ENCODE data around the gene SNX21.
A peak's percentile ranks its signal among the peaks of the same experiment; 100 is the strongest.
"Not testable (repeated sequence)": the region's sequence is repeated elsewhere in the genome, so short reads cannot be mapped to it uniquely, and the experiment has no call there.

The SNX21 gene

DNA sequence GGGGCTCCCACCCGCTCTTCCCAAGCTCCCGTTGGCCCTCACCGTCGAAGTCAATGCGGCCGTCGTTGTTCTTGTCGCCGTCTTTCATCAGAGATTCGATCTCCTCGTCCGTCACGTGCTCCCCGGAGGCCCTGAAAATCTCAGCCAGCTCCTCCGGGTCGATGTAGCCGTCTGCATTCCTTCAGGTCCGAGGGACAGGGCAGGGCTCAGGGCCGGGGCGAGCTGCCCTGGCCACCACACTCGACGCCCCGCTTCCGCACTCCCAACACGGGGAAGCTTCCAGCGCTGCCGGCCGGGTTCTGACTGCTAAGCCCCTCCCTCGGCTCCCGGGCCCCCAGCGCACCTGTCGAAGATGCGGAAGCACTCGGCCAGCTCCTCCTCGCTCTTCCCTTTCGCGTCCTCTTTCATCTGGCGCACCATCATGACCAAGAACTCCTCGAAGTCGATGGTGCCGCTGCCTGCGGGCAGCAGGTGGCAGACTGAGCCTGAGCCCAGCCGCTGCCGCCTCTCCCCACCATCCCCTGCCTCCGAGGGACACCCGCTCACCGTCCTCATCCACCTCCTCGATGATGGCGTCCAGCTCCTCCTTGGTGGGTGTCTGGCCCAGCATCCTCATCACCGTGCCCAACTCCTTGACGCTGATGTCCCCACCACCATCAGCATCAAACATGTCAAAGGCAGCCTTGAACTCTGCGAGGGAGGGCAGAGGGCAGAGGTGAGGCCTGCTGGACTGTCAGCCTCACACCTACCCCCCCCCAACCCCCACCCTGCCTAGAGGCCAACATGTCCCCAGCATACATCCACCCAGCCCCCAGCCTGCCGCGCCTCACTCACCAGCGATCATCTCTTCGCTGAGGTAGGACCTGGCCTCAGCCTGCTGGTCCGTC, 9.4 kb upstream of the SNX21 start:
- Histone ChIP-seq H3K27me3 (ENCODE audit: control insufficient read depth, insufficient read depth, low read length) (peaks cover 22% of the 10 kb centered on the region), H3K27ac (ENCODE audit: low read depth, low read length) (no peak overlapping the region), H3K9ac (ENCODE audit: low read length) (no peak overlapping the region), H3K4me3 (ENCODE audit: low read depth, low read length) (peak overlapping the region; percentile 22), H3K9me3 (ENCODE audit: control insufficient read depth, insufficient read depth, low read depth, low read length) (no peaks in the 10 kb centered on the region), H3K4me1 (ENCODE audit: control insufficient read depth, insufficient read depth, low read length) (peaks cover 40% of the 10 kb centered on the region), H3K36me3 (ENCODE audit: control insufficient read depth, insufficient read depth, low read length) (no peaks in the 10 kb centered on the region)

DNA sequence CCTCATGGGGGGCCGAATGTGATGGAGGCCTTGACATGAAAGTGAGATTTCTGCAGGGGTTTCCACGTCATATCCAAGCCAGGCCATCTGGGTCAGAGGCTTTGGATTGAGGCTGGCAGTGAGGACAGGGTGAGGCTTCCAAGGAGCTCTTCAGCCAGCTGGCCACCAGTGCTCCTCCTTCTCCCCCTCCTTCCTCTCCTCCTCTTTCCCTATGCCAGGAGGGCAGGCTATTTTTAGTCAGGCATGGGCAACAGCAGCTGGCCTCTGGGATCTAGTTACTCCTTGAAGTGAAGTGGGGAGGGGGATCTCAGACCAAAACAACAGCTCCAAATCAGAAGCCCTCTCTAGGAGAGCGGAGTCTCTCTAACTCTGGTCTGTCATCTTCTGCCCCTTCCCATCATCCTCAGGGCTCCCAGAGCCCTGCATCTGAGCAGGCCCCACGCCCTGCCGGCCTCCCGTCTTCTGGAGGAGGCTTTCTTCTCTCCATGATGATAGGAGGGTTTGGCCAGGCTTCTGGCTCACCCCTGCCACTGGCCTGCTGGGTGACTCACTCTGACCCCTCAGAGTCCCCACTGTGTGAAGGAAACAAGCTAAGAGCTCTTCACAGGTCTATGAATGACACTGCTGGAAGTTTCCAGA, 7.1 kb upstream of the SNX21 start:
- H3K27ac ChIP-seq (ENCODE audit: low read depth, low read length) = no peak overlapping the region
- H3K36me3 ChIP-seq (ENCODE audit: control insufficient read depth, insufficient read depth, low read length) = no peaks in the 10 kb centered on the region
- H3K9me3 ChIP-seq (ENCODE audit: control insufficient read depth, insufficient read depth, low read depth, low read length) = no peaks in the 10 kb centered on the region
- peak overlapping the region; percentile 12 for H3K9ac ChIP-seq (ENCODE audit: low read length)
- H3K4me1 ChIP-seq (ENCODE audit: control insufficient read depth, insufficient read depth, low read length) = peaks cover 40% of the 10 kb centered on the region
- no peak overlapping the region for H3K4me3 ChIP-seq (ENCODE audit: low read depth, low read length)
- H3K27me3 ChIP-seq (ENCODE audit: control insufficient read depth, insufficient read depth, low read length) = peaks cover 22% of the 10 kb centered on the region

- Histone ChIP-seq H3K27me3 (ENCODE audit: control insufficient read depth, insufficient read depth, low read length) (peaks cover 19% of the 10 kb centered on the region), H3K9me3 (ENCODE audit: control insufficient read depth, insufficient read depth, low read depth, low read length) (no peaks in the 10 kb centered on the region), H3K27ac (ENCODE audit: low read depth, low read length) (no peak within 1 kb of the TSS), H3K4me1 (ENCODE audit: control insufficient read depth, insufficient read depth, low read length) (peaks cover 38% of the 10 kb centered on the region), H3K9ac (ENCODE audit: low read length) (peak within 1 kb of the TSS; percentile 12), H3K36me3 (ENCODE audit: control insufficient read depth, insufficient read depth, low read length) (no peaks in the 10 kb centered on the region), H3K4me3 (ENCODE audit: low read depth, low read length) (no peak within 1 kb of the TSS)
Observed at GRCh38 chr20:45827030-45827652, 6.5 kb upstream of the SNX21 start, which contains the start of gene TNNC2. TNNC2 (minus strand) TSS chr20:45827312; CDS start chr20:45827248, 64 bp downstream.

GRCh38 chr20:45827712-45828111, 5.9 kb upstream of the SNX21 start:
- Histone ChIP-seq H3K27me3 (ENCODE audit: control insufficient read depth, insufficient read depth, low read length) (peaks cover 13% of the 10 kb centered on the region), H3K36me3 (ENCODE audit: control insufficient read depth, insufficient read depth, low read length) (no peaks in the 10 kb centered on the region), H3K4me1 (ENCODE audit: control insufficient read depth, insufficient read depth, low read length) (peaks cover 33% of the 10 kb centered on the region), H3K4me3 (ENCODE audit: low read depth, low read length) (no peak overlapping the region), H3K9ac (ENCODE audit: low read length) (no peak overlapping the region), H3K27ac (ENCODE audit: low read depth, low read length) (no peak overlapping the region), H3K9me3 (ENCODE audit: control insufficient read depth, insufficient read depth, low read depth, low read length) (no peaks in the 10 kb centered on the region)

DNA sequence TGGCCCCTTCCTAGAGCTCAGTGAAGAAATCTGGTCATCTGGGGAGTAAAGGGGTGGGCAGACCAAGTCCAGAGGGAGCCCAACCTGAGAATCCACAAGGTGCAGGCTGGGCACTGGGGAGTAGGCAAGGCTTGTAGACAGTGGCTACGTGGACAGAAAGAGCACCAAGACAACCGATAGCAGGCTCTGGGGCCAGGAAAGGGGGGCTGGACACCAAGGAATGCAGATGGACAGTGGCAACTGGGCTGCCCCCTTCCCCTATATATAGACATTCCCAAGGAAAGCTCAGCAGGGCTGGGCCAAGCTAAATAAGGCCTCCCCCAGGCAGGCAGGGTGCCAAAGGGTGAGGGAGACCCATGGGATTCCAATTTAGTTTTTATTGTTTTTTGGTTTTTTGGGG, 5.0 kb upstream of the SNX21 start:
- no peak overlapping the region for H3K4me3 ChIP-seq (ENCODE audit: low read depth, low read length)
- peaks cover 4% of the 10 kb centered on the region for H3K27me3 ChIP-seq (ENCODE audit: control insufficient read depth, insufficient read depth, low read length)
- no peak overlapping the region for H3K9ac ChIP-seq (ENCODE audit: low read length)
- no peaks in the 10 kb centered on the region for H3K9me3 ChIP-seq (ENCODE audit: control insufficient read depth, insufficient read depth, low read depth, low read length)
- no peak overlapping the region for H3K27ac ChIP-seq (ENCODE audit: low read depth, low read length)
- H3K4me1 ChIP-seq (ENCODE audit: control insufficient read depth, insufficient read depth, low read length) = peaks cover 35% of the 10 kb centered on the region
- H3K36me3 ChIP-seq (ENCODE audit: control insufficient read depth, insufficient read depth, low read length) = no peaks in the 10 kb centered on the region

DNA sequence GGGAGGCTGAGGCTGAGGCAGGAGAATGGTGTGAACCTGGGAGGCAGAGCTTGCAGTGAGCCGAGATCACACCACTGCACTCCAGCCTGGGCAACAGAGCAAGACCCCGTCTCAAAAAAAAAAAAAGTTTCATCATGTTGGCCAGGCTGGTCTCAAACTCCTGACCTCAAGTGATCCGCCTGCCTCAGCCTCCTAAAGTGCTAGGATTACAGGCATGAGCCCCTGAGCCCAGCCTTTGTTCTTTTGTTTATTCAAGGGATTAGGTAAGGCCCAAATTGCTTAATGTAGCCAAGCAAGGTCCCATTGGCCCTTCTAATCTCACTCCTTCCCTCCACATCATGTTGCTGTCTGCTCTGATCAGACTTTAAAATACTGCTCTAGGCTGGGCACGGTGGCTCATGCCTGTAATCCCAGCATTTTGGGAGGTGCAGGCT, 3.9 kb upstream of the SNX21 start:
- H3K4me3 ChIP-seq (ENCODE audit: low read depth, low read length); H3K36me3 ChIP-seq (ENCODE audit: control insufficient read depth, insufficient read depth, low read length); H3K9ac ChIP-seq (ENCODE audit: low read length); H3K27me3 ChIP-seq (ENCODE audit: control insufficient read depth, insufficient read depth, low read length); H3K27ac ChIP-seq (ENCODE audit: low read depth, low read length); H3K9me3 ChIP-seq (ENCODE audit: control insufficient read depth, insufficient read depth, low read depth, low read length): not testable (repeated sequence)
- H3K4me1 ChIP-seq (ENCODE audit: control insufficient read depth, insufficient read depth, low read length) = peaks cover 32% of the 10 kb centered on the region

DNA sequence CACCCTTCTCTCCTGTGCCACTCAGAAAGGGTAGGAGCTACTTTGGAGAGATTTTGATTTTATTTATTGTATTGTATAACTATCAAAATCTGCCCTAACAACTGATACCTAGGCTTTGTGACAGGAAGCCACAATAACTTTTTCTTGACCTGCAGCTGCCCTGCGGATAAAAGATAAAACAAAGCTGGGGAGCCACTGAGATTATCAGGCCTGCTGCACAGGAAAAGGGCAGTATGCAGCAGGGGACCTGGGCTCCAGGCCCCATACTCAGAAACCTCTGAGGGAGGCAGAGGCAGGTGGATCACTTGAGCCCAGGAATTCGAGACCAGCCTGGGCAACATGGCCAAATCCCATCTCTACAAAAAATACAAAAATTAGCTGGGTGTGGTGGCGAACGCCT, 980 bp upstream of the SNX21 start:
- no peak overlapping the region for H3K4me3 ChIP-seq (ENCODE audit: low read depth, low read length)
- no peak overlapping the region for H3K27ac ChIP-seq (ENCODE audit: low read depth, low read length)

DNA sequence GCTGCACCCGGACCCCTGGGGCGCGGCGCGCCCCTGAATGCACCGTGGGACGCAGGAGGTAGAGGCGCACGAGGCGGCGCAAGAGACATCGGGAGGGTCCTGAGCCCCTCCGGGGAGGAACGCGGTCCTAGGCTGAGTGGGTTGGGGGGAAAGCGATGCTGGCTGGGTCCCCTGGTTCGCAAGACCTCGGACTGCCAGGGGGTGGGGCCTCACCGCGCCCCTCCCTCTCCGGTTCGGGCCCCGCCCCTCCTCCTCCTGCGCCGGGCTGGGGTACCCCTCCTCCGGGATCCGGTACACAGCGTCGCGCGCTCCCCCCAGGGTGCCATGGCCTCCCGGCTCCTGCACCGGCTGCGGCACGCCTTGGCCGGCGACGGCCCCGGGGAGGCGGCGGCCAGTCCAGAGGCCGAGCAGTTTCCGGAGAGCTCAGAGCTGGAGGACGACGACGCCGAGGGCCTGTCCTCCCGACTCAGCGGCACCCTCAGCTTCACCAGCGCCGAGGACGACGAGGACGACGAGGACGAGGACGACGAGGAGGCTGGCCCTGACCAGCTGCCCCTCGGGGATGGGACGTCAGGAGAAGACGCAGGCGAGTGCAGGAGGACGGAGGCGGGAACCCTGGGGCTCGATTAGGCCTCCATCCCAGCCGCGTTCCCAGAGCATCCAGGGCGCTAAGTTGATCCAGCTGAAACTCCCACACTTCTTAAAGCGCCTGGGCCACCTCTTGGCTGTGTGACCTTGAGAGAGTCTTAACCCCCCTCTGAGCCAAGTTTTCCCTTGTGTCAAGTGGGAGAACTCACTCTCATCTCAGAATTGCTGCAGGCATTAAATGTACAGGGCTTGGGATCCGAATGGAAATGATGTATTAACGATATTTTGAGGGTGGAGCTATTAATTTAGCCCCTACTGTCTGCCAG, 541 bp downstream of the SNX21 start:
- no peaks in the 10 kb centered on the region for H3K27me3 ChIP-seq (ENCODE audit: control insufficient read depth, insufficient read depth, low read length)
- peak overlapping the region; percentile 47 for H3K9ac ChIP-seq (ENCODE audit: low read length)
- no peaks in the 10 kb centered on the region for H3K9me3 ChIP-seq (ENCODE audit: control insufficient read depth, insufficient read depth, low read depth, low read length)
- H3K4me3 ChIP-seq (ENCODE audit: low read depth, low read length) = peak overlapping the region; percentile 70
- peaks cover 22% of the 10 kb centered on the region; the same call in 1 of the 2 replicates for H3K36me3 ChIP-seq (ENCODE audit: control insufficient read depth, insufficient read depth, low read length)
- peaks cover 22% of the 10 kb centered on the region for H3K4me1 ChIP-seq (ENCODE audit: control insufficient read depth, insufficient read depth, low read length)
- peak overlapping the region; percentile 33; the same call in 1 of the 2 replicates for H3K27ac ChIP-seq (ENCODE audit: low read depth, low read length)

More for the DNA sequence above, 980 bp upstream of the SNX21 start:
- H3K4me1 ChIP-seq (ENCODE audit: control insufficient read depth, insufficient read depth, low read length) = peaks cover 28% of the 10 kb centered on the region
- H3K27me3 ChIP-seq (ENCODE audit: control insufficient read depth, insufficient read depth, low read length) = no peaks in the 10 kb centered on the region
- H3K9ac ChIP-seq (ENCODE audit: low read length) = no peak overlapping the region
- peaks cover 16% of the 10 kb centered on the region; the same call in 1 of the 2 replicates for H3K36me3 ChIP-seq (ENCODE audit: control insufficient read depth, insufficient read depth, low read length)
- H3K9me3 ChIP-seq (ENCODE audit: control insufficient read depth, insufficient read depth, low read depth, low read length) = no peaks in the 10 kb centered on the region

GRCh38 chr20:45834797-45835161, 1.2 kb downstream of the SNX21 start:
- peaks cover 23% of the 10 kb centered on the region; the same call in 1 of the 2 replicates for H3K36me3 ChIP-seq (ENCODE audit: control insufficient read depth, insufficient read depth, low read length)
- no peaks in the 10 kb centered on the region for H3K27me3 ChIP-seq (ENCODE audit: control insufficient read depth, insufficient read depth, low read length)
- no peak overlapping the region for H3K27ac ChIP-seq (ENCODE audit: low read depth, low read length)
- H3K4me1 ChIP-seq (ENCODE audit: control insufficient read depth, insufficient read depth, low read length) = peaks cover 22% of the 10 kb centered on the region
- no peak overlapping the region for H3K9ac ChIP-seq (ENCODE audit: low read length)
- peak overlapping the region; percentile 70 for H3K4me3 ChIP-seq (ENCODE audit: low read depth, low read length)
- no peaks in the 10 kb centered on the region for H3K9me3 ChIP-seq (ENCODE audit: control insufficient read depth, insufficient read depth, low read depth, low read length)

DNA sequence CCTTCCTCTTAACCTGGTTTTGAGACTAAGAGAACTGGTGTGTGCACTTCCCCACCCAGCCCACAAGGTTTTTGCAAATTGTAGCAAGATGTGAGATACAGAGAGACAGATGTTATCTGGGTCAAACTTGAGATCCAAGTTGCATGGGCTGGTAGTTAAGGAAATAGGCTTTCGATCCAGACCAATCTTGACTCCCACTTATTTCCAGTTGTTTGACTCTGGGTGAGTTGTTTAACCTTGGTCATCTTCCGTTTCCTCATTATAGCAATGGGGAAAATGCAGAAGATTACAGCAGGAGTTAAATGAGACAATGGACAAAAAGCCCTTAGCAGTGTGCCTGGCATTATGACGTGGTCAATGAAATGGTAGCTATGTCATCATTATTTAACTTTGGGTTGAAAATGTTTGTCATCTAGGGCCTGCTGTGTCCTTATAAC, 1.7 kb downstream of the SNX21 start:
- H3K4me1 ChIP-seq (ENCODE audit: control insufficient read depth, insufficient read depth, low read length) = peaks cover 22% of the 10 kb centered on the region
- no peaks in the 10 kb centered on the region for H3K27me3 ChIP-seq (ENCODE audit: control insufficient read depth, insufficient read depth, low read length)
- H3K36me3 ChIP-seq (ENCODE audit: control insufficient read depth, insufficient read depth, low read length) = peaks cover 29% of the 10 kb centered on the region
- 0 out of 2 replicates have a peak overlapping the region, but pooled peaks have one; percentile 1 for H3K4me3 ChIP-seq (ENCODE audit: low read depth, low read length)
- H3K27ac ChIP-seq (ENCODE audit: low read depth, low read length) = no peak overlapping the region
- H3K9me3 ChIP-seq (ENCODE audit: control insufficient read depth, insufficient read depth, low read depth, low read length) = no peaks in the 10 kb centered on the region
- no peak overlapping the region for H3K9ac ChIP-seq (ENCODE audit: low read length)
